ENCODE results near the gene SLC37A1.

SLC37A1 gene

GRCh38 chr21:42527489-42528158, 14.0 kb downstream of the SLC37A1 start:
- DNase-seq = no peak

- DNase-seq = no peak
Observed at GRCh38 chr21:42530167-42530518, 16.5 kb downstream of the SLC37A1 start.

- DNase-seq = no peak
Observed at GRCh38 chr21:42531771-42532170, 18.1 kb downstream of the SLC37A1 start.

GRCh38 chr21:42532466-42533181, 19.0 kb downstream of the SLC37A1 start:
- peak in 12 of 14 donors; percentile 40 to 91 (median 70) for DNase-seq

- DNase-seq = no peak
Observed at GRCh38 chr21:42533306-42533962, 19.8 kb downstream of the SLC37A1 start.

- no peak for DNase-seq
Observed at GRCh38 chr21:42533963-42534355, 20.3 kb downstream of the SLC37A1 start.

- DNase-seq = peak in 5 of 14 donors; percentile 39 to 66 (median 41)
Observed at GRCh38 chr21:42534421-42535378, 21.0 kb downstream of the SLC37A1 start.

GRCh38 chr21:42535602-42536171, 22.0 kb downstream of the SLC37A1 start:
- no peak for DNase-seq

GRCh38 chr21:42536601-42537000, 22.9 kb downstream of the SLC37A1 start:
- DNase-seq = no peak

- DNase-seq = no peak
Observed at GRCh38 chr21:42537106-42537742, 23.6 kb downstream of the SLC37A1 start.

- DNase-seq = no peak
Observed at GRCh38 chr21:42538479-42539275, 25.0 kb downstream of the SLC37A1 start.

- no peak for DNase-seq
Observed at GRCh38 chr21:42539342-42539741, 25.7 kb downstream of the SLC37A1 start.

- no peak for DNase-seq
Observed at GRCh38 chr21:42539931-42540343, 26.3 kb downstream of the SLC37A1 start.

- DNase-seq = no peak
Observed at GRCh38 chr21:42540396-42540795, 26.7 kb downstream of the SLC37A1 start.

GRCh38 chr21:42541174-42541573, 27.5 kb downstream of the SLC37A1 start:
- DNase-seq = no peak

GRCh38 chr21:42541618-42542017, 28.0 kb downstream of the SLC37A1 start:
- DNase-seq = no peak

GRCh38 chr21:42542196-42542595, 28.5 kb downstream of the SLC37A1 start:
- DNase-seq = no peak

GRCh38 chr21:42542596-42542995, 28.9 kb downstream of the SLC37A1 start:
- no peak for DNase-seq

- no peak for DNase-seq
Observed at GRCh38 chr21:42543106-42543847, 29.6 kb downstream of the SLC37A1 start.

- DNase-seq = no peak
Observed at GRCh38 chr21:42544544-42544943, 30.9 kb downstream of the SLC37A1 start.
